Stimulated activated CD4-positive, alpha-beta T cell treated with anti-CD3 and anti-CD28 coated beads, TNF-alpha, amount 100 ng/mL, for 4 hours (primary cell): ENCODE results near the gene FAM163A.
"Not testable (repeated sequence)": the region's sequence is repeated elsewhere in the genome, so short reads cannot be mapped to it uniquely, and the experiment has no call there.

ENCODE experiments used
- DNase-seq, 3 experiments: peaks; one replicate each; pipeline ENCODE4 v3.0.0-alpha.2; 2020; ENCODE audit warnings: low read depth in 3 of 3

The FAM163A gene

DNA sequence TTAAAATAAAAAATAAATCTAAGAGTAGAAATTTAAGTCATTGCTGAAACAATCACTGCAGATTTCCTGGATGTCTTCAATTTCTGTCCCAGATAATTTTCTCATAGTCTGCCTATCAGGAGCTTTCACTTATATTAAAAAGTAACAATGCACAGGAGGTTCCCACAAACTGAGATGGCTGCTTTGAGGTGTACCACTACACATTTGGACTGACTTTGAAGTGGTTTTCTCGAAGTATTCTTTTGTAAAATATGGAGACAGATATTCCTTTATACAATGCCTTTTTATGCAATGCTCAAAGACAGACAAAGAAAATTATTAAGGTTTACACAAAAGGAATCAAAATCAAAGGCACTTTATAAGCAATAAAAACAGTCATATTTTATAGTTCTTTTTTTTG is 110.0 kb downstream of the FAM163A start:
- DNase-seq, result no peak

DNA sequence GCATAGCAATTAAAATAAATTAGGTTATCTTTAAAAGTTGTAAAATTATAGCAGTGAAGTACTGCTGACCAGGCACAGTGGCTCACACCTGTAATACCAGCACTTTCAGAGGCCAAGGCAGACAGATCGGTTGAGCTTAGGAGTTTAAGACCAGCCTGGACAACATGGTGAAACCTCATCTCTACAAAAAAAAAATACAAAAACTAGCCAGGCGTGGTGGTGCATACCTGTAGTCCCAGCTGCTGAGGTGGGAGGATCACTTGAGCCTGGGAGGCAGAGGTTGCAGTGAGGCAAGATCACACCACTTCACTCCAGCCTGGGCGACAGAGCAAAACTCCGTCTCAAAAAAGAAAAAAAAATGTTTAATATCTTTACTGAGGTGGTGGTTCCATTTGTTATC is 112.7 kb downstream of the FAM163A start:
- not testable (repeated sequence) for DNase-seq

DNA sequence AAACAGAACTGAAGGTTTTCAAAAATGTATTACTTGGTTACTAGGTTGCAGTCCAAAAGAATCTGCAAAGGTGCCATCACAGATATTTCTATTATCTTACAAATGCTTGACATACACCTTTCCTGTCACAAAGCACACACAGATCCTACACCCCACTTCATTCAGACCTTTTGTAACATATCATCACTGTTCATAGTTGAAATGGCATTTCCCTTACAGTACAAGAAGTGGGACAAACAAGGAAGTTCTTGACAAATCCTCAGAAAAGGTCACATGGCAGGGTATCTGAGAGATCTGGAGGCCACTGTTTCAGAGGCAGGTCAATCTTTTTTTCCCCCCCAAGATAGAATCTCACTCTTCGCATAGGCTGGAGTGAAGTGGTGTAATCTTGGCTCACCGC is 113.2 kb downstream of the FAM163A start:
- DNase-seq, result no peak

DNA sequence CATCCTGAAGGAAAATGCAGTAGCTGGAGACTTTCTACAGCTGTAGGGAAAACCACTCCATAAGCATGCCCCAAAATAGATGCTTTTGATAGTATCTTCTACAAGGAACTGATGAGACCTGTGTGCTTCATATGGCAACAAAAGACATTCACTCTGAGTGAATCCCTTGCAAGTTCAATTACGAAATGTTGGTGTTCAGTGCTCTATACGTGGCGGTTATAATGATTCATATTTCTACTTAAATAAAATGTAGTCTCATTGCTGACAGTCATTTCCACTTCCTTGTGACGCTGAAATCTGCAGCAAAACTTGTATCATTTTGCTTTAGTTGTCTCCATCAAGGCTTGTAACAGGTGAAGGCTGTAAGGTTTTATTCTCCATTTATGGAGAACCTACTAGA is 113.9 kb downstream of the FAM163A start:
- DNase-seq, result no peak

DNA sequence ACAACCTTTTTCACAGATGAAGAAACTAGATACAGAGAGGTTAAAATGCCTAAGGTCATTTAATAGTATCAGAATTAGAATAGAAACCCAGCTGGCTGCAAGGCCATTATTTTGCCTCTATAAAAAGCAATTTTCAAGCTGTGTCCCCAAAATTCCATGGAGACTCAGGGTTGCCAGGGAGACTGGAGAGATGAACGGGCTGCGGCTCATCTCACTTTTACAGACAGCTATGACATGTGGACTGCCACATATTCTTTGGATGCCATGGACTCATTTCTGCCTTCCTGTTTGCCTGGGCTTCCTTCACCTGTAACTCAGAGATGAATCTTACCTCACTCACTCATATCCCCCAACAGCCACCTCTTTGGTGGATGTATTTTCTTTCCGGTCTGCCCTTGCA is 117.6 kb downstream of the FAM163A start:
- DNase-seq, result no peak

DNA sequence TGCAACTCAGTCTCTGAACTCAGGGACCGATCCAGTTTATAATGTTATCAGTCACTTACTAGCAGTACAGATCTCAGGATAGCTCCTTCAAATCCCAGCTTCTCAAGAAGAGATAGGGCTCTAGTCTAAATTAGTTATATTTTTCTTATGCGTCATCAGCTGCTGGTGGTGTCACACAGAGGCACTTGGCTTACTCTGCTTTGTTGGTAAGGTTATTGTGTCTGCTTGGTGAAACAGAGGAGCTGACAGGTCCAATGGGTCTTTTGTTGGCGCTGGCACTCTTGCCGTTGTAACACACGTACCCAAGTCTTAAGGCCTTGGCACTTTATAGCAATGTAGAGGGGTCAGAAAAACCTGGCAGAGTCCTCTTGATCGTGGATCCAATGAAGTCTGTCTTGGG is 122.3 kb downstream of the FAM163A start:
- DNase-seq, result no peak
